Brain microvascular endothelial cell (primary cell): Measurements from ENCODE around the gene ZNF175.
"Not testable (repeated sequence)": the region's sequence is repeated elsewhere in the genome, so short reads cannot be mapped to it uniquely, and the experiment has no call there.

Experiments
- DNase-seq: peaks from one replicate; pipeline ENCODE4 v3.0.0-alpha.2; 2020
- H3K27ac ChIP-seq: fragments of 250-450 bp; sonication (Bioruptor Pico); 2 replicates; pipeline ENCODE4 v1.5.1; 2020; ENCODE audit warnings: mild to moderate bottlenecking, moderate library complexity
- H3K27me3 ChIP-seq: fragments of 250-450 bp; sonication (Bioruptor Pico); replicated peaks from 2 replicates; pipeline ENCODE4 v1.5.1; 2020; ENCODE audit warnings: mild to moderate bottlenecking
- H3K36me3 ChIP-seq: fragments of 250-450 bp; sonication (Bioruptor Pico); replicated peaks from 2 replicates; pipeline ENCODE4 v1.5.1; 2020; ENCODE audit warnings: mild to moderate bottlenecking
- H3K4me3 ChIP-seq: 2 replicates; pipeline ENCODE4 v1.5.1; 2011; ENCODE audit warnings: low read depth, mild to moderate bottlenecking, control low read depth, low read length, moderate library complexity
- in situ Hi-C: cut with HindIII; loops from 2 replicates; pipeline ENCODE4 v1.10.0; 2017; ENCODE audit warnings: low sequenced_read_pairs, low pct_ligation_motif_present
- TF ChIP-seq, protein P1 (sequence below): IDR thresholded peaks from 2 replicates; pipeline ENCODE4 v1.5.1; 2011; ENCODE audit warnings: low read depth, mild to moderate bottlenecking, moderate library complexity, low read length, control low read depth, inconsistent platforms; ENCODE audit errors: missing control alignments

ZNF175 gene

DNA sequence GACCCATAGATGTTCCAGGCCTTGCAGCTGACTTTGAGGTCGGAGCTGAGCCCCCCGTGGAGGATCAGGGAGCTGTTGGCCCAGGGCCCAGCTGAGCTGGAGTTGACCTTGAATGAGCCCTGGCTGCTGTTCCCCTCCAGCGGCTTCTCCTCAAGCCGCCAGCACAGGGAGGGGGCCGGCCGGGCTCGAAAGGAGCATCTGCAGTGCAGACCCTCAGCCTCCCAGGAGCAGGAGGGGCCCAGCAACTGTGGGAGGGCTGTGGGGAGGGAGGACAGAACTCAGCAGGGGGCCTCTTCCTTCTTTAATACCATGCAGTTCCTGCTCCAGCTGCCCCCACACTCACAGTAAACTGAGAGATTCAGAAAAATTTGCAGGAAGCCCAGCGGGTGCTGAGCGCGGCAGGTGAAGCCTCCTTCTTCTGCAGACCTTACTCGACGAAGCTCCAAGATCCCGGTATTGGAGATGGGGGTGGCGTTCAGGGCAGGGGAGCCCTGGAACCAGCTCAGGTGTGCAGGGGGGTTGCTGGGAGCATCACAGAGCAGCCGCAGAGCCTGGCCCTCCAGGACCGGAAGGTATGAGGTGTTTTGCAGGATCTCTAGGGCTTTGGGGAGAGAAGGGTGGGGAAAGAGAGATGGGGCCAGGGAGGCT, 56.5 kb downstream of the ZNF175 start:
- H3K27me3 ChIP-seq, result no peaks in the 10 kb centered on the region
- H3K36me3 ChIP-seq, result no peaks in the 10 kb centered on the region
- in situ Hi-C loops, result no loop called here
- DNase-seq, result no peak
- TF ChIP-seq, protein P1, sequence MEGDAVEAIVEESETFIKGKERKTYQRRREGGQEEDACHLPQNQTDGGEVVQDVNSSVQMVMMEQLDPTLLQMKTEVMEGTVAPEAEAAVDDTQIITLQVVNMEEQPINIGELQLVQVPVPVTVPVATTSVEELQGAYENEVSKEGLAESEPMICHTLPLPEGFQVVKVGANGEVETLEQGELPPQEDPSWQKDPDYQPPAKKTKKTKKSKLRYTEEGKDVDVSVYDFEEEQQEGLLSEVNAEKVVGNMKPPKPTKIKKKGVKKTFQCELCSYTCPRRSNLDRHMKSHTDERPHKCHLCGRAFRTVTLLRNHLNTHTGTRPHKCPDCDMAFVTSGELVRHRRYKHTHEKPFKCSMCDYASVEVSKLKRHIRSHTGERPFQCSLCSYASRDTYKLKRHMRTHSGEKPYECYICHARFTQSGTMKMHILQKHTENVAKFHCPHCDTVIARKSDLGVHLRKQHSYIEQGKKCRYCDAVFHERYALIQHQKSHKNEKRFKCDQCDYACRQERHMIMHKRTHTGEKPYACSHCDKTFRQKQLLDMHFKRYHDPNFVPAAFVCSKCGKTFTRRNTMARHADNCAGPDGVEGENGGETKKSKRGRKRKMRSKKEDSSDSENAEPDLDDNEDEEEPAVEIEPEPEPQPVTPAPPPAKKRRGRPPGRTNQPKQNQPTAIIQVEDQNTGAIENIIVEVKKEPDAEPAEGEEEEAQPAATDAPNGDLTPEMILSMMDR, result no peak
- no peak overlapping the region for H3K4me3 ChIP-seq
- H3K27ac ChIP-seq, result no peak overlapping the region

DNA sequence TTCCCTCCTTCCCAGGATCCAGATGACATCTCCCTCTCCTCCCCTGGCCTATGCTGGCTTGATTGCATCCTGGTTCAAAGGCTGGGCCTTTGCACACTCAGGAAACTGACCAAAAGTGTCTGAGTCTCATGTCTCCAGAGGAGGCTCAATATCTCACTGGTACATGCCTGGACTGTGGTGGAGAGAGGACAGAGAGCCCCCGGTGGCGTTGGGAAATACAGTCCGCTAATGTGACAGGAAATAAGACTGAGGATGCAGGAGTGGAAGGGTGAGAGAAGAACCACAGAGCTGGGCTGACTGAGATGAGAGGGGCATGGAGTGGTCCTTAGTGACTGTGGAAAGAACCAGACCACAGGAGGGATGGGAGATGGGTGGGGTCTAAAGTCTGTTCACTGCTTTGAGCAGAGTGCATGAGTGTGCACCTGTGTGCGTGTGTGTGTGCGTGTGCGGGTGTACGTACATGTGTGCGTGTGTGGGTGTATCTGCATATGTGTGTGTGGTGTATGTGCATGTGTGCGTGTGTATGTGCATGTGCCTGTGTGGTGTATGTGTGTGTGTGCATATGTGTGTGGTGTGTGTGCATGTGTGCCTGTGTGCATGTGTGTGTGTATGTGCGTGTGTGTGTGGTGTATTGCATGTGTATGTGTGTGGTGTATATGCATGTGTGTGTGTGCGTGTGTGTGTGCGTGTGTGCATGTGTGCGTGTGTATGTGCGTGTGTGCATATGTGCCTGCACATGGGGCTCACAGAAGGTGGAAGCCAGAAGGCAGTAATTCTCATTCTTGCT, 57.3 kb downstream of the ZNF175 start:
- TF ChIP-seq, protein P1, result no peak
- in situ Hi-C loops, result no loop called here
- Histone ChIP-seq H3K4me3 (no peak overlapping the region), H3K36me3 (no peaks in the 10 kb centered on the region), H3K27me3 (no peaks in the 10 kb centered on the region), H3K27ac (no peak overlapping the region)
- no peak for DNase-seq

DNA sequence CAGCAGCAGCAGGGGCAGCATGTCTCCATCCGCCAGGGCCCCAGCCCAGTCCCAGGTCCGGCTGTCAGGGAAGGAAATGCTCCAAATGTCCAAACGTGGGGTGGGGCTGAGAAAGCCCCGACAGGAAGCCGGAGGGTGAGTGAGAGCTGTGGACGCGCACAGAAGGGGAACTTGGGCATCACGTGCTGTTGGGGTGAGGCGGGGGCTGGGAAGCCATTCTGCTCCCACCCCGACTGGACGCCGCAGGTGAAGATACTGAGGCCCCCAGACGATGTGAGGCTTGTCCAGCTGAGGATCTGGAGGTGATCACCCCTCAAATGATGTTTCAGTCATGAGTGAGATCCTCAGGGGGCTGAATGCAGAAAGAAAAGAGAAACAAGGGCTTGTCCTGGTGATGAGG, 59.2 kb downstream of the ZNF175 start, which contains the start of gene SIGLEC5:
TSS of gene SIGLEC5 (minus strand) at position 87 of the 400 bp plus-strand sequence. CDS start at position 21, 66 bp downstream.
- H3K27me3 ChIP-seq, H3K36me3 ChIP-seq, H3K4me3 ChIP-seq, H3K27ac ChIP-seq, DNase-seq, in situ Hi-C loops: not testable (repeated sequence)

DNA sequence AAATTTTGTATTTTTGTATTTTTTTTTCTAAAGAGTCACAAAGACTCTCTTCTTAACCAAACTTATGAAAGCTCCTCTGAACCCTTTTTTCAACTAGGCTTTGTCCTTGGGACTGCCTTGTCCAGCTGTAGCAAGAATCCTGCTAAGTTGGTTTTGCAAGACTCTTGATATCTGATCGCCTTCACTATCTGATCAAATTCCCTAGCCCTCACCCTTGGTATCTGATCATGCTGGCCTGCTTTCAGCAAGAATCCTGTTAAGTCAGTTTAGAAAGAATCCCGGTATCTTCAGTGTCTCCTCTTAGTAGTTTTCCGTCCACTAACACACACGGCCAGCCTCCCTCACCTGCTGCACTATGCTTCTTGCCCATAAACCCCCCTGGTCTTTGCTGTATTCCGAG, 61.0 kb downstream of the ZNF175 start:
- H3K27me3 ChIP-seq, result no peaks in the 10 kb centered on the region
- H3K36me3 ChIP-seq, result no peaks in the 10 kb centered on the region
- no peak overlapping the region for H3K4me3 ChIP-seq
- in situ Hi-C loops, result no loop called here
- TF ChIP-seq, protein P1, result no peak
- no peak overlapping the region for H3K27ac ChIP-seq
- DNase-seq, result no peak

DNA sequence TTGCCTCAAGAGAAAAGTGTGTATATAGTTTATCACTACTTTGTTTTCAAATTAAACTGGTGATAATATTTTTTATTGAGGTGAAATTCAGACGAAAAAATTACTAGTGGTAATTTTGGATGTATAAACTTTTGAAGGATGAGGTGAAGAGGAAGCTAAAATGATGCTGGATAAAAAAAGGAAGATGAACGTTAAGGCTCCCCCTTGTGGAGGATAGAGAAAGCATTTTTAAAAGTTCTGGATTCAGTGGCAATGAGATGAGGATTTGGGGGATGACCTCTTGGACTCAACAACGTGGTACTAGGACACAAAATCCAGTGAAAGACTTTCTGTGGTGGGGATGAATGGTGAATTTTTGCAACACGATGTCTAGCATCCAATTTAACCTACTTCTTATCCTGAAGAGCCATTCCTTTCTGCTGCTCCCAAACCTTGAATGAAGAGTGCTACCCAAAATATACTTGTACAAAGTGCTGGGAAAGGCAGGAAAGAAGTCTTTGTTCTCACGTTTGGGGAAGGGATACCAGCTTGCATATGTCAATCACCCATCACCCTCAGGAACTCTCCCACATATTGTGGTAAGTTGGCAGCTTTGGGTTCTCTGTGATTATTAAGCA, 66.4 kb downstream of the ZNF175 start:
- no peak overlapping the region for H3K4me3 ChIP-seq
- TF ChIP-seq, protein P1, result no peak
- in situ Hi-C loops, result no loop called here
- no peaks in the 10 kb centered on the region for H3K27me3 ChIP-seq
- H3K27ac ChIP-seq, result no peak overlapping the region
- H3K36me3 ChIP-seq, result no peaks in the 10 kb centered on the region
- DNase-seq, result no peak

DNA sequence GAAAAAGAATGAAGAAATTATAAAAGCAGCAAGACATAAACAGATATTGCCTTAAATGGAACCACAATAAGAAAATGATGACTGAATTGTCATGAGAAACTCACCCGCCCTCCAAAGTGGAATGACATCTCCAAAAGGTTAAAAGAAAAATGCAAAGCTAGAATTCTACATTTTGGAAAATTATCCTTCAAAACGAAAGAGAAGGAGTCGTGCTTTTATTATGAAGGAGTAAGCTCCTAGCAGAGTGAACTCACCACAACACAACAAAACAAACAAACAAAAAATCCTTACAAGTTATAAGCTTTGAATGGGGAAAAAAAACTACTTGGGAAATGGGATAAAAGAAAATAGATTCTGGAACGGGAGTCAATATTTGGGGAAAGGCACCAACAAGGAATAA, 68.8 kb downstream of the ZNF175 start:
- TF ChIP-seq, protein P1, result no peak
- no peak overlapping the region for H3K4me3 ChIP-seq

More for the DNA sequence above, 68.8 kb downstream of the ZNF175 start:
- in situ Hi-C loops, result no loop called here
- H3K27ac ChIP-seq, result no peak overlapping the region
- H3K36me3 ChIP-seq, result no peaks in the 10 kb centered on the region
- no peaks in the 10 kb centered on the region for H3K27me3 ChIP-seq
- DNase-seq, result no peak
